NCI-H1092 treated with DMSO at 0.1 percent for 48 hours (cell line): ENCODE data around the gene EEFSEC.

Source experiments
- DNase-seq: peaks from one replicate; lab custom pipeline; 2025; lab: John Stamatoyannopoulos, UW

EEFSEC gene

GRCh38 chr3:128153156-128154041 is at the start of gene EEFSEC:
EEFSEC (plus strand) TSS chr3:128153481; CDS start chr3:128153508, 27 bp downstream.
- DNase-seq, result peak; percentile 71

- no peak for DNase-seq
These were observed 45.4 kb upstream of the EEFSEC start for GRCh38 chr3:128107834-128108233.

- DNase-seq, result no peak
These were observed 42.1 kb upstream of the EEFSEC start for GRCh38 chr3:128111147-128111546.

- no peak for DNase-seq
These were observed 40.8 kb upstream of the EEFSEC start for GRCh38 chr3:128112357-128112968.

- no peak for DNase-seq
These were observed 39.2 kb upstream of the EEFSEC start for GRCh38 chr3:128113817-128114794.

- no peak for DNase-seq
These were observed 31.3 kb upstream of the EEFSEC start for GRCh38 chr3:128122013-128122412.

- DNase-seq, result no peak
These were observed 30.1 kb upstream of the EEFSEC start for GRCh38 chr3:128123156-128123537.

GRCh38 chr3:128123538-128124368 is 29.5 kb upstream of the EEFSEC start, which contains the start of gene RUVBL1:
RUVBL1 (minus strand) TSS chr3:128123812; CDS start chr3:128123724, 88 bp downstream.
- DNase-seq, result peak; percentile 98

GRCh38 chr3:128127236-128127635 is 26.0 kb upstream of the EEFSEC start:
- DNase-seq, result no peak

GRCh38 chr3:128128251-128128650 is 25.0 kb upstream of the EEFSEC start:
- DNase-seq, result no peak

- no peak for DNase-seq
These were observed 21.2 kb upstream of the EEFSEC start for GRCh38 chr3:128131897-128132646.

GRCh38 chr3:128133273-128133883 is 19.9 kb upstream of the EEFSEC start:
- peak; percentile 42 for DNase-seq

GRCh38 chr3:128143496-128143895 is 9.8 kb upstream of the EEFSEC start:
- DNase-seq, result no peak

- no peak for DNase-seq
These were observed 8.6 kb upstream of the EEFSEC start for GRCh38 chr3:128144512-128145187.

- DNase-seq, result no peak
These were observed 8.0 kb upstream of the EEFSEC start for GRCh38 chr3:128145279-128145678.

- no peak for DNase-seq
These were observed 7.1 kb upstream of the EEFSEC start for GRCh38 chr3:128146201-128146600.

GRCh38 chr3:128149650-128150049 is 3.6 kb upstream of the EEFSEC start:
- DNase-seq, result no peak

- no peak for DNase-seq
These were observed 1.5 kb upstream of the EEFSEC start for GRCh38 chr3:128151758-128152274.
